ENCODE data around the gene DEDD.

DEDD gene

GRCh38 chr1:161132410-161133219 lies at the start of gene DEDD:
TSS of gene DEDD (minus strand) at chr1:161132667. CDS start at chr1:161124462, 8,205 bp downstream.
- DNase-seq (ENCODE audit: low read depth in 3 of 3): peak; percentile 81 to 89 (median 87)

GRCh38 chr1:161182214-161182613 lies 49.7 kb upstream of the DEDD start:
- peak in 2 of 3 experiments; percentile 40 to 58 for DNase-seq (ENCODE audit: low read depth in 3 of 3)

- DNase-seq (ENCODE audit: low read depth in 3 of 3): no peak
Observed at GRCh38 chr1:161180639-161181038, 48.2 kb upstream of the DEDD start.

GRCh38 chr1:161179698-161180097 lies 47.2 kb upstream of the DEDD start:
- no peak for DNase-seq (ENCODE audit: low read depth in 3 of 3)

GRCh38 chr1:161177936-161178244 lies 45.4 kb upstream of the DEDD start:
- no peak for DNase-seq (ENCODE audit: low read depth in 3 of 3)

- peak; percentile 91 to 97 (median 93) for DNase-seq (ENCODE audit: low read depth in 3 of 3)
Observed at GRCh38 chr1:161177112-161177935, 44.9 kb upstream of the DEDD start, which contains the start of gene B4GALT3. TSS of gene B4GALT3 (minus strand) at chr1:161177507. CDS start at chr1:161176060, 1,447 bp downstream.

- no peak for DNase-seq (ENCODE audit: low read depth in 3 of 3)
Observed at GRCh38 chr1:161176468-161177111, 44.1 kb upstream of the DEDD start.

- DNase-seq (ENCODE audit: low read depth in 3 of 3): no peak
Observed at GRCh38 chr1:161175771-161176453, 43.4 kb upstream of the DEDD start.

GRCh38 chr1:161174911-161175310 lies 42.4 kb upstream of the DEDD start:
- DNase-seq (ENCODE audit: low read depth in 3 of 3): no peak

- no peak for DNase-seq (ENCODE audit: low read depth in 3 of 3)
Observed at GRCh38 chr1:161173711-161174110, 41.2 kb upstream of the DEDD start.

GRCh38 chr1:161172776-161173376 lies 40.4 kb upstream of the DEDD start:
- no peak for DNase-seq (ENCODE audit: low read depth in 3 of 3)

- no peak for DNase-seq (ENCODE audit: low read depth in 3 of 3)
Observed at GRCh38 chr1:161172349-161172748, 39.9 kb upstream of the DEDD start.

- DNase-seq (ENCODE audit: low read depth in 3 of 3): no peak
Observed at GRCh38 chr1:161171696-161172095, 39.2 kb upstream of the DEDD start.

GRCh38 chr1:161171191-161171590 lies 38.7 kb upstream of the DEDD start:
- no peak for DNase-seq (ENCODE audit: low read depth in 3 of 3)

GRCh38 chr1:161168906-161169305 lies 36.4 kb upstream of the DEDD start:
- no peak for DNase-seq (ENCODE audit: low read depth in 3 of 3)

GRCh38 chr1:161166669-161167548 lies 34.4 kb upstream of the DEDD start:
- no peak for DNase-seq (ENCODE audit: low read depth in 3 of 3)

- DNase-seq (ENCODE audit: low read depth in 3 of 3): peak; percentile 78 to 94 (median 87)
Observed at GRCh38 chr1:161165742-161166668, 33.5 kb upstream of the DEDD start, which contains the start of gene PPOX. TSS of gene PPOX (plus strand) at chr1:161166426. CDS start at chr1:161166848, 422 bp downstream.

GRCh38 chr1:161164901-161165610 lies 32.6 kb upstream of the DEDD start:
- DNase-seq (ENCODE audit: low read depth in 3 of 3): no peak

Data from stimulated activated CD4-positive, alpha-beta T cell treated with anti-CD3 and anti-CD28 coated beads, TNF-alpha, amount 100 ng/mL, for 24 hours (primary cell).